ENCODE measurements around the gene ELK4. TPM values are rescaled to one million over a fixed set of nuclear protein-coding genes. Genes with fewer than 3 reads are reported as not detected.

The ELK4 gene
- total and polyA plus RNA-seq, 2 of the 4 experiments (the other 2 are of a cell fraction): 4.6 to 11.3 TPM

DNA sequence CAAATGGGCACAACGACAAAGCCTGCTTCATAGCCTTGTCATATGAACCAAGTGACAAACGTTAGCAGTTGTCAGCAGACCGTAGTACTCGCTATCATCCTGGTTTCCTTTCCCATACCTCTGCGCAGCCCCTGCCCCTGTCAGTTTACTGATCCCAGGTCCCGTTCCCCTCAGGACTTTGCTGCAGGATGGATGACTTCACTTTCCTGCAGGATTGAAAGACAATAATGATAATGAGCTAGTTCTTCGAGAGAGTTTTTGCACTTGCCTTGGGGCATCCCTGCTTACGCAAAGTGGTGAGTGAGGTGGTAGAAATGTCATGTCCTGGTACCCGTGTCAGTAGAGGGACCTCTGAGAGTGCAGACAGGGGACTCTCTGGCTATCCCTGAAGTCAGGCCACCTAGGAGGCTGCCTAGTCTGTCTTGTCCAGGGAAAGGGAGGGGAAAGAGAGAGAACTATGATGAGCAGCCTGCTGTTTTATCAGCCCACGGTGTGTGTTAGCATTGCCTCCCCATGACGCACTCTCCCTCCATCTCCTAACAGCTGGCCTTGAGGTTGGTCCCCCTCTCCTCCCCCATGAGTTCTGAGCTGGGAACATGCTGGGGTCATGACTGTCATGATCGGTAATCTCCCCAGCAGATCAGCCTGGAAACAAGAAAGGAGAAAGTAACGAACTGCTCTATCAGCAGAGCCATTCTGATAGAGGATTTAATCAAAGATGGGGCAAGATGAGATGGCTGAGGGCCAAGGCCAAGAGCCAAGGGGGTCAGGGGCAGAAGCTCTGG, 53.7 kb downstream of the ELK4 start:
- Histone ChIP-seq H3K9ac (ENCODE audit: low read depth, low read length) (no peak overlapping the region), H2AFZ (replicated peaks; ENCODE audit: low read length, poor library complexity) (peak overlapping the region; percentile 32), H4K8ac (ENCODE audit: low read depth in 2 of 2, low read length in 2 of 2) (no peak overlapping the region), H3K23ac (ENCODE audit: low read depth, low read length) (0 out of 2 replicates have a peak overlapping the region, but pooled peaks have one; percentile 9), H2AK9ac (replicated peaks; ENCODE audit: low read depth, low read length, poor library complexity) (peak overlapping the region; percentile 72), H2BK15ac (ENCODE audit: low read depth, low read length) (no peak overlapping the region), H3K27ac (ENCODE audit: insufficient read depth, low read length) (no peak overlapping the region), H2BK120ac (ENCODE audit: low read depth, low read length) (no peak overlapping the region), H3K4me3 (ENCODE audit: insufficient read depth, low read depth, low read length) (no peak overlapping the region), H3K14ac (replicated peaks; ENCODE audit: low read depth, low read length) (no peak overlapping the region), H4K5ac (ENCODE audit: low read depth, low read length) (no peak overlapping the region), H3K4me1 (ENCODE audit: control insufficient read depth, insufficient read depth, low read length) (peaks cover 6% of the 10 kb centered on the region; the same call in 1 of the 2 replicates), H2BK5ac (ENCODE audit: low read depth, low read length, poor library complexity, severe bottlenecking) (no peak overlapping the region), H3K36me3 (ENCODE audit: control insufficient read depth, insufficient read depth, low read length) (no peaks in the 10 kb centered on the region), H3K18ac (ENCODE audit: low read depth, low read length) (no peak overlapping the region), H3K4me2 (ENCODE audit: low read depth, low read length) (no peak overlapping the region), H3K4ac (ENCODE audit: low read depth, low read length) (no peak overlapping the region), H2AK5ac (ENCODE audit: low read depth, low read length) (no peak overlapping the region), H3K9me3 (ENCODE audit: control insufficient read depth, insufficient read depth, low read length) (no peaks in the 10 kb centered on the region), H2BK20ac (ENCODE audit: low read depth, low read length) (no peak overlapping the region), H4K20me1 (ENCODE audit: insufficient read depth, low read length) (no peaks in the 10 kb centered on the region; the same call in 1 of the 2 replicates), H4K91ac (ENCODE audit: insufficient read depth, low read depth, low read length) (no peak overlapping the region), H3K27me3 (ENCODE audit: control insufficient read depth, insufficient read depth, low read length) (peaks cover 84% of the 10 kb centered on the region), H3K56ac (ENCODE audit: extremely low read depth, insufficient read depth, low read length) (no peak overlapping the region), H3K79me1 (ENCODE audit: low read depth in 1 of 2, low read length in 2 of 2) (no peaks in the 10 kb centered on the region), H3K9me1 (ENCODE audit: insufficient read depth, low read length) (peaks cover 3% of the 10 kb centered on the region; the same call in 1 of the 2 replicates)
- intact Hi-C loops (cut with micrococcal nuclease) (no loop called here), dilution Hi-C loops (cut with HindIII; ENCODE audit: low sequenced_read_pairs, unreplicated experiment) (no loop called here), in situ Hi-C loops (cut with MboI; ENCODE audit: low sequenced_read_pairs) (no loop called here)
- 23% methylated on average over 4 of the region's 13 CpGs; no CpG with 5 or more reads in 1 of the 2 experiments for WGBS, 2 experiments (ENCODE audit: extremely low coverage in 2 of 2, insufficient read length in 1 of 2)
- ChIA-PET POLR2A (ENCODE audit: unreplicated experiment) (no interaction called here), CTCF (interaction anchor here (1.6 to 1.8 kb wide), 2 partner anchors 10 to 49 kb away, joined by 6 read pairs; no protein-coding TSS in a partner anchor)
- BruUV-seq (replicated peaks): no TSS peak
- TF ChIP-seq RFX5 (IDR thresholded peaks at IDR 0.05; ENCODE audit: low read depth, low read length): no peak
- 0 out of 2 replicates have a peak, but pooled peaks have one; percentile 10 for TF ChIP-seq BHLHE40 (IDR thresholded peaks at IDR 0.05; ENCODE audit: low read depth, low read length)
- no peak for TF ChIP-seq POLR2A (IDR thresholded peaks at IDR 0.05; ENCODE audit: low read depth, low read length)
- ATAC-seq (ENCODE audit: low read depth) (peak; percentile 83), DNase-seq (peak; percentile 82)
